GM23248 (cell line): ENCODE results near the gene ABR.

Source experiments
- EZH2 ChIP-seq: fragments of 200-600 bp; sonication (generic); IDR thresholded peaks from 2 replicates; pipeline ENCODE4 v1.6.1; 2018; ENCODE audit warnings: antibody characterized with exemption, mild to moderate bottlenecking; ENCODE audit not compliant: insufficient read depth, poor library complexity, severe bottlenecking
- EZH2phosphoT487 ChIP-seq: fragments of 200-600 bp; sonication (generic); IDR thresholded peaks from 2 replicates; pipeline ENCODE4 v1.6.1; 2018; ENCODE audit warnings: antibody characterized with exemption, moderate library complexity, mild to moderate bottlenecking, low read depth; ENCODE audit not compliant: insufficient read depth

- TF ChIP-seq EZH2 (no peak), EZH2phosphoT487 (no peak)
Measured at GRCh38 chr17:1029922-1030644, 149.7 kb downstream of the ABR start.
